ENCODE measurements around the gene C1QTNF9B. TPM values are rescaled to one million over a fixed set of nuclear protein-coding genes. Genes with fewer than 3 reads are reported as not detected.

The C1QTNF9B gene
- total and polyA plus RNA-seq, 2 experiments from 2014 or later = 0.27 to 0.28 TPM

GRCh38 chr13:23912469-23912868, 15.2 kb upstream of the C1QTNF9B start:
- Mint-ChIP-seq H3K9me3 (no peaks in the 10 kb centered on the region), H3K36me3 (ENCODE audit: low read depth) (no peaks in the 10 kb centered on the region), H3K4me1 (peaks cover 19% of the 10 kb centered on the region), H3K27ac (no peak overlapping the region), H3K4me3 (no peak overlapping the region), H3K27me3 (ENCODE audit: insufficient read depth, low read depth, poor library complexity) (no peaks in the 10 kb centered on the region)
- ATAC-seq = no peak
- H3K36me3 ChIP-seq (ENCODE audit: insufficient read depth) = no peaks in the 10 kb centered on the region
- no peaks in the 10 kb centered on the region for H3F3A ChIP-seq (replicated peaks; ENCODE audit: low read depth)
- H4K20me1 ChIP-seq (replicated peaks; ENCODE audit: insufficient read depth) = no peaks in the 10 kb centered on the region
- TF ChIP-seq CTCF (conservative IDR thresholded peaks at IDR 0.05; ENCODE audit: low read depth in 2 of 2) (no peak), ZNF114 (CRISPR knock-in tag; IDR thresholded peaks at IDR 0.05) (no peak), ETS1 (IDR thresholded peaks at IDR 0.05) (no peak), ZNF331 (CRISPR knock-in tag; IDR thresholded peaks at IDR 0.05; ENCODE audit: low read depth) (no peak), NANOG (IDR thresholded peaks at IDR 0.05; ENCODE audit: borderline replicate concordance) (no peak), ZNF462 (CRISPR knock-in tag; IDR thresholded peaks at IDR 0.05) (no peak), STAT1 (IDR thresholded peaks at IDR 0.05; ENCODE audit: unreplicated experiment) (no peak), EZH2 (IDR thresholded peaks at IDR 0.05; ENCODE audit: low read depth, unreplicated experiment) (no peak), REST (IDR thresholded peaks at IDR 0.05; ENCODE audit: unreplicated experiment) (no peak), JUNB (IDR thresholded peaks at IDR 0.05; ENCODE audit: unreplicated experiment) (no peak), CREB1 (CRISPR knock-in tag; IDR thresholded peaks at IDR 0.05; ENCODE audit: low read depth) (no peak), EZH2phosphoT487 (IDR thresholded peaks at IDR 0.05; ENCODE audit: unreplicated experiment) (no peak), POLR2AphosphoS5 (IDR thresholded peaks at IDR 0.05; ENCODE audit: low read depth) (no peak)
- no peaks in the 10 kb centered on the region for H3K9me2 ChIP-seq (ENCODE audit: insufficient read depth)
- H2AFZ ChIP-seq = no peak overlapping the region
- DNase-seq (ENCODE audit: low spot score) = no peak
- no peak overlapping the region for H3K4me3 ChIP-seq
- H3K79me2 ChIP-seq (replicated peaks; ENCODE audit: insufficient read depth) = no peaks in the 10 kb centered on the region
- no peak overlapping the region for H3K27ac ChIP-seq (ENCODE audit: low read depth)
- H3K4me1 ChIP-seq (ENCODE audit: insufficient read depth) = peaks cover 16% of the 10 kb centered on the region
- H3K4me2 ChIP-seq = no peak overlapping the region
- H3K27me3 ChIP-seq (ENCODE audit: insufficient read depth) = no peaks in the 10 kb centered on the region

Data from GM23338 (cell line).